ENCODE data around the gene RTP2. TPM values are rescaled to one million over a fixed set of nuclear protein-coding genes. Genes with fewer than 3 reads are reported as not detected.

Gene RTP2
- polyA plus RNA-seq, 1 experiment, result not detected

DNA sequence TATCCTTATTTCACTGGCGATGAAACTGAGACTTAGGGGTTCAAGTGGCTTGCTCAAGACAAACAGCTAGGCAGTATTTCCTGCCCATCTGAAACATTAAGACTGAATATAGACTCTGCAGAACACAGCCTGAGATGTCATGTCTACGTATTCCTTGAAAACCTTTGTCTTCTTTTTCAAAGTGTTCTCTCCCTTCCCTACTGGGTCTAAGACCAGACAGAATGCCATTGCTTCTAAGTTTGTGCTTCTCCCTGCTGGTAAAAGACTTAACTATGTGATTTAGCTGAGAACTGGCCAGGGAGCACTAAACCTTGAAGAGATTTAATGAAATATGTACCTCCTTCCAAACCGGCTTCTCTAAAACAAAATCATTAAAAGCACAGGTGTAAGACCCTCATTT is 33.0 kb upstream of the RTP2 start:
- Histone ChIP-seq H3K9me3 (ENCODE audit: control insufficient read depth, insufficient read depth, low read length) (no peaks in the 10 kb centered on the region), H3K4me3 (ENCODE audit: low read depth, low read length) (no peak overlapping the region), H3K27me3 (ENCODE audit: control insufficient read depth, insufficient read depth, low read length) (no peaks in the 10 kb centered on the region), H3K27ac (ENCODE audit: low read depth, low read length) (no peak overlapping the region)
- POLR2A ChIA-PET, result interaction anchor here (0.6 kb wide), 1 partner anchor 938 kb away, joined by 5 read pairs; no protein-coding TSS in a partner anchor
- TF ChIP-seq, protein P1, sequence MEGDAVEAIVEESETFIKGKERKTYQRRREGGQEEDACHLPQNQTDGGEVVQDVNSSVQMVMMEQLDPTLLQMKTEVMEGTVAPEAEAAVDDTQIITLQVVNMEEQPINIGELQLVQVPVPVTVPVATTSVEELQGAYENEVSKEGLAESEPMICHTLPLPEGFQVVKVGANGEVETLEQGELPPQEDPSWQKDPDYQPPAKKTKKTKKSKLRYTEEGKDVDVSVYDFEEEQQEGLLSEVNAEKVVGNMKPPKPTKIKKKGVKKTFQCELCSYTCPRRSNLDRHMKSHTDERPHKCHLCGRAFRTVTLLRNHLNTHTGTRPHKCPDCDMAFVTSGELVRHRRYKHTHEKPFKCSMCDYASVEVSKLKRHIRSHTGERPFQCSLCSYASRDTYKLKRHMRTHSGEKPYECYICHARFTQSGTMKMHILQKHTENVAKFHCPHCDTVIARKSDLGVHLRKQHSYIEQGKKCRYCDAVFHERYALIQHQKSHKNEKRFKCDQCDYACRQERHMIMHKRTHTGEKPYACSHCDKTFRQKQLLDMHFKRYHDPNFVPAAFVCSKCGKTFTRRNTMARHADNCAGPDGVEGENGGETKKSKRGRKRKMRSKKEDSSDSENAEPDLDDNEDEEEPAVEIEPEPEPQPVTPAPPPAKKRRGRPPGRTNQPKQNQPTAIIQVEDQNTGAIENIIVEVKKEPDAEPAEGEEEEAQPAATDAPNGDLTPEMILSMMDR (IDR thresholded peaks at IDR 0.05; ENCODE audit: low read depth, low read length), result no peak
- no peak for DNase-seq (ENCODE audit: low read depth, low spot score)
- CTCF ChIA-PET, result interaction anchor here (0.5 to 6.4 kb wide), 5 partner anchors 26 to 1497 kb away, joined by 3 to 314 read pairs (median 4); no protein-coding TSS in a partner anchor

DNA sequence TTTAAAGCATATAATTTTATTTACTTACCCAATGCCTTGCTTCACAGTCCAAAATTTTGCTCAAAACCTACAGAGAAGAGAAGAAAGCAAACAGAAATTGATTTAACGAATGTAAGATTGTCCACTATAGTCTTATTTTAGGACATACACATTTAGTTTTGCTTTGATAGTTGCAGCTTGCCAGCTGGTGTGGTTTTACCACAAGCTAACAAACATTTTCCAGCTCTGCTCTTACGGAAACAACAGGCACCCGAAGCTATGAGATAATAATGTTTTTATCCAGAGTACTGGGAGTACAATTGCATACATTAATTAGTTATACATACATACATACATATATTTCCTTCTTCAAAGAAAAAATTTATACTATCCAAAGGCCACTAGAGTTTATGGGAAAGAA is 32.5 kb upstream of the RTP2 start:
- CTCF ChIA-PET, result interaction anchor here (1.5 kb wide), 1 partner anchor 1414 kb away, joined by 3 read pairs; no protein-coding TSS in a partner anchor
- no peak overlapping the region for H3K27ac ChIP-seq (ENCODE audit: low read depth, low read length)

DNA sequence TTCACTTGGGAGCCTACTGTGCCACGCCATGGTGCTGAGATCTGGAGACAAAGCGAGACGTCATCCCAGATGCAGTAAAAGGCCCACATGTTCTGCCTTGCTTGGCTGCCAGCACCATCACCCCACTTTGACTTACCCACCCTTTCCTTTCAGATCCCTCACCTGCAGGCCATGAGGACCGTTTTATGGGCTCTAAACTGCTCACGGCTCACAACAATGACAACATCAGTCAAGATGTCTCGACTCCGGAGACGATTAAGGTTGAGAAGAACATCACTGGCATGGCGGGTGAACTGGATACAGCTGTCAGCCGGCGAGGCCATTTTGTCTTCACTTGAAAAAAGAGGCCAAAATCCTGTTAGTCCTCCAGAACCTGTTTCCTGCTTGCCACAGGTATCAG is 31.0 kb upstream of the RTP2 start:
- Histone ChIP-seq H3K9me3 (ENCODE audit: control insufficient read depth, insufficient read depth, low read length) (no peaks in the 10 kb centered on the region), H3K27ac (ENCODE audit: low read depth, low read length) (no peak overlapping the region), H3K4me3 (ENCODE audit: low read depth, low read length) (no peak overlapping the region), H3K27me3 (ENCODE audit: control insufficient read depth, insufficient read depth, low read length) (no peaks in the 10 kb centered on the region)
- ChIA-PET CTCF (no interaction called here), POLR2A (no interaction called here)
- TF ChIP-seq, protein P1 (IDR thresholded peaks at IDR 0.05; ENCODE audit: low read depth, low read length), result no peak
- DNase-seq (ENCODE audit: low read depth, low spot score), result no peak

More for the DNA sequence above, 32.5 kb upstream of the RTP2 start:
- no peaks in the 10 kb centered on the region for H3K27me3 ChIP-seq (ENCODE audit: control insufficient read depth, insufficient read depth, low read length)
- TF ChIP-seq, protein P1 (IDR thresholded peaks at IDR 0.05; ENCODE audit: low read depth, low read length), result no peak
- no peaks in the 10 kb centered on the region for H3K9me3 ChIP-seq (ENCODE audit: control insufficient read depth, insufficient read depth, low read length)
- no peak overlapping the region for H3K4me3 ChIP-seq (ENCODE audit: low read depth, low read length)
- POLR2A ChIA-PET, result interaction anchor here (0.6 kb wide), 1 partner anchor 938 kb away, joined by 5 read pairs; no protein-coding TSS in a partner anchor
- no peak for DNase-seq (ENCODE audit: low read depth, low spot score)

DNA sequence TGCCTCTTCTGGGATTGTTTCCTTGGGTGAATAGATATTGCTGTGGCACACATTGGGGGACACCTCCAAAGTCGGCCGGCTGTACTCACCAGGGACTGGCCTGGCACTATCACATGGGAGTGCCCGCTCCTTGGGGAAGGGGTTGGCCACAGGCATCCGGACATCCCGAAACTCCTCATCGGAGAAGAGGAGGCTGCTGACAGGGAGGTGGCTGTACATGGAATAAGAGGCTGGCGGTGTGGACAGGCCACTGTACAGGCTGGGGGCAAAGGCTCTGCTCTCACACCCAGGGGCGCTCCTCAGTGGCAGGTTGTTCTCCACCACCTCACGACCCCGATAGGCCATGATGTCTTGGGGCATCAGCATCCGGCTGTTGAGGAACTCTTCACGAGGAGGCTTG is 27.2 kb upstream of the RTP2 start:
- Histone ChIP-seq H3K9me3 (ENCODE audit: control insufficient read depth, insufficient read depth, low read length) (no peaks in the 10 kb centered on the region), H3K4me3 (ENCODE audit: low read depth, low read length) (no peak overlapping the region), H3K27ac (ENCODE audit: low read depth, low read length) (no peak overlapping the region), H3K27me3 (ENCODE audit: control insufficient read depth, insufficient read depth, low read length) (no peaks in the 10 kb centered on the region)
- ChIA-PET CTCF (interaction anchor here (1.6 kb wide), 1 partner anchor 11 kb away, joined by 8 read pairs; no protein-coding TSS in a partner anchor), POLR2A (no interaction called here)
- TF ChIP-seq, protein P1 (IDR thresholded peaks at IDR 0.05; ENCODE audit: low read depth, low read length), result no peak
- no peak for DNase-seq (ENCODE audit: low read depth, low spot score)

DNA sequence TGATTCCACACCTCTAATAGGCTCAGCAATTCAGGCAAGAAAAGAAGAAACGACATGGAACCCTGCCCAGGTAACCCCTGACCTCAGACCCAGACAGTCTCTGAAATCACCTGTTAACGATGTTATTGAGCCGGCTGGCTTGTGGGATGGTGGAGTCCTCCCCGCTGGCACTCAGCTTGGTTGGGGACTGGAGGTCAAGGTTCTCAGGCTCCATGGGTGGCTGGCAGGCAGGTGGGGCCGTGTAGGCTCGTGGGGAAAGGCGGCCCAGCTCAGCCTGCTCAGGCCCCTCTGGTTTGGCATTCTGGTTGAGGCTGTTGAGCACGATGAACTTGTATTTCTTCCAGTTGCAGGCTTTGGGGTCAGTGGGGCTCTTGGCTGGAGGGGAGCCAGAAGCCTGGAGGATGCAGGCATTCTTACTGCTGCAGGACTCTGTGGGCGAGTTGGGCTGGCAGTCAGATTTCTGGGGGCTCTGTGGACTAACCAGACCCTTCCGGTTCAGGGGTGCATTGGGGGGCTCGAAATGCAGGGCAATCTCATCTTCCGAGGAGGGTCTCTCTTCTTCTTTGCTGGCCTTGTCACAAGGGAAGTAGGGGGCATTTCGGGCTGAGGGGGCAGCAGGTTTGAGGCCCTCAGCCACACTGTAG is 26.7 kb upstream of the RTP2 start:
- TF ChIP-seq, protein P1 (IDR thresholded peaks at IDR 0.05; ENCODE audit: low read depth, low read length), result no peak
- Histone ChIP-seq H3K4me3 (ENCODE audit: low read depth, low read length) (no peak overlapping the region), H3K9me3 (ENCODE audit: control insufficient read depth, insufficient read depth, low read length) (no peaks in the 10 kb centered on the region), H3K27ac (ENCODE audit: low read depth, low read length) (no peak overlapping the region), H3K27me3 (ENCODE audit: control insufficient read depth, insufficient read depth, low read length) (no peaks in the 10 kb centered on the region)
- ChIA-PET CTCF (no interaction called here), POLR2A (no interaction called here)
- DNase-seq (ENCODE audit: low read depth, low spot score), result no peak
